K562 (cell line): ENCODE measurements around the gene RPS8. TPM values are rescaled to one million over a fixed set of nuclear protein-coding genes. Genes with fewer than 3 reads are reported as not detected.

Source experiments
- ATF2 ChIP-seq: sonication (generic); formaldehyde crosslinking; IDR thresholded peaks from 2 replicates; pipeline ENCODE4 v1.8.1; 2022; ENCODE audit warnings: missing genetic modification reagents
- CSDE1 ChIP-seq, 2 experiments: fragments of 450-650 bp; IDR thresholded peaks; 2 replicates each; pipeline ENCODE4 v1.6.1; 2016; ENCODE audit warnings: mild to moderate bottlenecking in 1 of 2
- CTCF ChIP-seq, 3 experiments: IDR thresholded peaks in 2 of 3; conservative IDR thresholded peaks in 1 of 3; 2 replicates each; pipeline ENCODE4 v1.5.1; 2011 to 2012; ENCODE audit warnings: low read length in 3 of 3, mild to moderate bottlenecking in 3 of 3, control low read depth in 2 of 3, improper control_type of control experiment in 1 of 3, inconsistent platforms in 1 of 3, low read depth in 1 of 3, mixed read lengths in 1 of 3, moderate library complexity in 1 of 3; ENCODE audit not compliant: insufficient read depth in 2 of 3
- ERF ChIP-seq: fragments of 450-650 bp; formaldehyde crosslinking; IDR thresholded peaks from 2 replicates; pipeline ENCODE4 v1.4.0; 2020; ENCODE audit warnings: mild to moderate bottlenecking, mixed read lengths
- HDAC1 ChIP-seq, 2 experiments: fragments of 450-650 bp; IDR thresholded peaks; 2 replicates each; pipeline ENCODE4 v1.6.1; 2016 to 2017; ENCODE audit warnings: inconsistent platforms in 1 of 2, mild to moderate bottlenecking in 1 of 2, moderate library complexity in 1 of 2
- MITF ChIP-seq: IDR thresholded peaks from 2 replicates; pipeline ENCODE4 v1.6.1; 2014; ENCODE audit warnings: antibody characterized with exemption
- MTA2 ChIP-seq: fragments of 450-650 bp; IDR thresholded peaks from 2 replicates; pipeline ENCODE4 v1.6.1; 2016; ENCODE audit warnings: low read depth
- MXD1 ChIP-seq: fragments of 250-450 bp; sonication (Bioruptor Pico); IDR thresholded peaks from 2 replicates; pipeline ENCODE4 v1.8.0; 2021; ENCODE audit warnings: borderline replicate concordance, mild to moderate bottlenecking, moderate library complexity; ENCODE audit not compliant: poor library complexity, severe bottlenecking
- MYC ChIP-seq, 2 experiments: fragments of 250-450 bp in 1 of 2; sonication (Bioruptor Pico) in 1 of 2; IDR thresholded peaks; 2 replicates each; pipeline versions ENCODE4 v1.5.1 to v1.6.1; 2012 to 2021; ENCODE audit warnings: low read depth in 2 of 2, borderline replicate concordance in 1 of 2, improper control_type of control experiment in 1 of 2, low read length in 1 of 2, mild to moderate bottlenecking in 1 of 2, moderate library complexity in 1 of 2
- NBN ChIP-seq: fragments of 450-650 bp; IDR thresholded peaks from 2 replicates; pipeline ENCODE4 v1.6.1; 2016; ENCODE audit warnings: low read depth, mild to moderate bottlenecking
- PYGO2 ChIP-seq: fragments of 450-650 bp; IDR thresholded peaks from 2 replicates; pipeline ENCODE4 v1.6.1; 2016; ENCODE audit warnings: mild to moderate bottlenecking, missing genetic modification characterization, moderate library complexity, missing compliant biosample characterization
- TEAD1 ChIP-seq, 2 experiments: fragments of 450-650 bp in 1 of 2; sonication (generic) in 1 of 2; formaldehyde crosslinking; IDR thresholded peaks; 2 replicates each; pipeline versions ENCODE4 v1.4.0 to v1.8.0; 2020 to 2022; ENCODE audit warnings: mild to moderate bottlenecking in 2 of 2, missing genetic modification reagents in 1 of 2
- TEAD4 ChIP-seq, 2 experiments: sonication (generic) in 1 of 2; formaldehyde crosslinking in 1 of 2; IDR thresholded peaks; 2 replicates each; pipeline versions ENCODE4 v1.6.1 to v1.8.0; 2012 to 2022; ENCODE audit warnings: borderline replicate concordance in 1 of 2, inconsistent platforms in 1 of 2, low read length in 1 of 2, mild to moderate bottlenecking in 1 of 2, missing genetic modification reagents in 1 of 2
- XRCC5 ChIP-seq: fragments of 200-400 bp; formaldehyde crosslinking; IDR thresholded peaks from 2 replicates; pipeline ENCODE4 v1.6.1; 2017; ENCODE audit warnings: low read depth, mild to moderate bottlenecking, low read length
- ZNF766 ChIP-seq: fragments of 200-800 bp; sonication (Bioruptor generic); conservative IDR thresholded peaks from 2 replicates; pipeline ENCODE4 v1.6.1; 2016; ENCODE audit warnings: missing genetic modification characterization, missing compliant biosample characterization
- polyA plus RNA-seq, 8 experiments: library from polyadenylated mRNA; depleted of rRNA in 4 of 8; stranded (reverse) in 5 of 8; unstranded in 3 of 8; fragments of >200 nt; fragmentation: Nextera tagmentation in 2 of 8; fragmentation: Illumina TruSeq in 1 of 8; extraction: Ambion mirVana in 2 of 8; extraction: Trizol in 1 of 8; gene quantifications; 2 replicates each; pipeline versions ENCODE4 v1.2.1 to v1.2.3, GENCODE V29; 2011 to 2014; ENCODE audit warnings: inconsistent platforms in 1 of 8, missing spikeins in 1 of 8
- total RNA-seq, 7 experiments: library from RNA; depleted of rRNA in 6 of 7; stranded (reverse); fragments of >200 nt in 6 of 7; fragmentation: Illumina TruSeq in 2 of 7; extraction: Trizol in 2 of 7; gene quantifications; 2 replicates each; pipeline versions ENCODE4 v1.2.1 to v1.2.3, GENCODE V29; 2011 to 2021; ENCODE audit warnings: low replicate concordance in 1 of 7

RPS8 gene
- total and polyA plus RNA-seq, 9 of the 15 experiments (the other 6 are each of a cell fraction or from before 2014, with no cell fraction given): 2,431 to 4,168 (median 3,109) TPM

- peak; percentile 49 for TF ChIP-seq TEAD4 (IDR thresholded peaks at IDR 0.05; ENCODE audit: low read length)
- no peak for TF ChIP-seq TEAD4 (CRISPR knock-in tag; IDR thresholded peaks at IDR 0.05; ENCODE audit: borderline replicate concordance)
- TF ChIP-seq MYC (IDR thresholded peaks at IDR 0.05; ENCODE audit: low read depth, low read length): peak; percentile 99
- peak; percentile 98 for TF ChIP-seq MYC (CRISPR knock-in tag; IDR thresholded peaks at IDR 0.05; ENCODE audit: borderline replicate concordance, low read depth)
- peak; percentile 55; the same call in 1 of the 2 replicates for TF ChIP-seq ZNF766 (CRISPR knock-in tag)
- TF ChIP-seq ERF (CRISPR knock-in tag): peak; percentile 79; the same call in 1 of the 2 replicates
- TF ChIP-seq NBN: peak; percentile 97
- peak; percentile 34 to 91; a peak in 2 of 4 replicates for TF ChIP-seq TEAD1 (CRISPR knock-in tag; IDR thresholded peaks at IDR 0.05)
- TF ChIP-seq XRCC5: no peak; the same call in 1 of the 2 replicates
- TF ChIP-seq PYGO2 (tag): 0 out of 2 replicates have a peak, but pooled peaks have one; percentile 12
- TF ChIP-seq CSDE1 (IDR thresholded peaks at IDR 0.05): peak in 1 of 2 experiments; percentile 96; a peak in 2 of 4 replicates
- TF ChIP-seq MXD1 (CRISPR knock-in tag): peak; percentile 72
- TF ChIP-seq MITF: 0 out of 2 replicates have a peak, but pooled peaks have one; percentile 39
- peak; percentile 39; the same call in 1 of the 2 replicates for TF ChIP-seq MTA2
- TF ChIP-seq CTCF (IDR thresholded peaks at IDR 0.05 in 2 of 3, conservative IDR thresholded peaks at IDR 0.05 in 1 of 3; ENCODE audit: insufficient read depth in 2 of 3, low read depth in 1 of 3, low read length in 3 of 3): 0 out of 6 replicates have a peak, but pooled peaks of 1 of the 3 experiments have one; percentile 2
- peak; percentile 10 to 98; a peak in 3 of 4 replicates for TF ChIP-seq HDAC1 (IDR thresholded peaks at IDR 0.05)
- 0 out of 2 replicates have a peak, but pooled peaks have one; percentile 50 for TF ChIP-seq ATF2 (CRISPR knock-in tag)
These were observed at the start of gene RPS8 (continued) for GRCh38 chr1:44775078-44775929.
